NCI-H2171 treated with DMSO at 0.1 percent for 48 hours (cell line): ENCODE data around the gene RAB13.

Experiments used
- DNase-seq: peaks from one replicate; lab custom pipeline; 2025; lab: John Stamatoyannopoulos, UW

Gene RAB13

DNA sequence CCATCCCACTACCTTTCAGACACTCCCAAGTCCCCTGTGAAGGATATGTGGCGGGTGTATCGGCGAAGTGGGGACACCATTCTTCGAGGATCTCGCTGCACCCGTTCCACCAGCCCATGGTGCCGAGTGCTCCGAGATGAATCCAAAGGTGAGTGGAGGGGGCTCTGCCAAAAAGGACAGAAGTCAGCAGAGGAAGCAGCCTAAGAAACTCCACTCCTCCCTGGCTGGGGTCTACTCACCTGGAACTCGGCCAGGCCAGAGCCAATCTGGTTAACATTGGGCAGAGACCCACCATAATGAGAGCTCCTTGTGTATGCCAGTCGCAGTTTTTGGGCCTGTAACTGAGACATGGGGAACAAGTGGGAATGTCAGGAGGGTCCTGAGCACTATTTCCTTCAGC, 31.3 kb downstream of the RAB13 start:
- no peak for DNase-seq

DNA sequence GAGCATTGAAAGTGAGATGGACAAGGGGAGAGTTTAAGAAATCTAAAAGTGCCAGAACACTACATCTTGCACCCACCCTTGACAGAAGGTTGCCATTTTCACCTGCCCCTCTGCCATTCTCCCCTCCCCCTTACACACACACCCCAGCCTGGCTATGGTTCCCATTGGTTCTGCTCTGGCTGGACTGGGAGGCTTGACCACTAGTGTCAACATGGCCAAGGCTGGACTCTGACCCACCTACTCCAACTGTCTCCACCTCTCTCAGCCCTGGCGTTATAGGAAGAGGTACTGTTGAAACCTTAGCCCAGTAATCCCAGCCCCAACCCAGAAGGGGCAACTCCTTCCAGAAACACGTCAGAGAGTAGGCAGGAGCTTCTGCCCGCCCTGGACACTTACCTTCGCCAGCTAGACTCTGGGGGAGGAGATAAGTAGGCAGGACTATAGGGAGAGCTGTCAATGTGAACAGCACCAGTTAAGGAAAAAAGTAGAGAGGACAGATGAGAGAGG, 32.2 kb downstream of the RAB13 start:
- DNase-seq = no peak

DNA sequence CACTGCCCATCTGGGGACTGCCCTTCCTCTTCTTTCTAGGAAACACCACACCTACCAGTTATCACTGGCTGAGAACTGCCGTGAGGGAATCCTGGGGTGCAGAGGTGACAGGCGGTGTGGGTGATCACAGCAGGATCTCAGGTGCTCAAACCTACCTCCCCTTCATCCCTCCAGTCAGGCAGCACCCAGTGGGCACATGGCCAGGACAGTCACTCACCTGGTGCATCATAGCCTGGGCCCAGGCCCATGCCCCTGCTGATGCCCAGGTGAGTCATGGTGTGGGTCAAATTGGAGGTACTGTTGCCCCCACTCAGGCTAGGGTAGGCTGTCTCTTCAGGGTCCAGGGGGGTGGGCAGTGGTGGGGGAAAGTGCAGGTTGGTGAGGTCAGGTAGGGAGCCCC, 34.3 kb downstream of the RAB13 start:
- DNase-seq = no peak

DNA sequence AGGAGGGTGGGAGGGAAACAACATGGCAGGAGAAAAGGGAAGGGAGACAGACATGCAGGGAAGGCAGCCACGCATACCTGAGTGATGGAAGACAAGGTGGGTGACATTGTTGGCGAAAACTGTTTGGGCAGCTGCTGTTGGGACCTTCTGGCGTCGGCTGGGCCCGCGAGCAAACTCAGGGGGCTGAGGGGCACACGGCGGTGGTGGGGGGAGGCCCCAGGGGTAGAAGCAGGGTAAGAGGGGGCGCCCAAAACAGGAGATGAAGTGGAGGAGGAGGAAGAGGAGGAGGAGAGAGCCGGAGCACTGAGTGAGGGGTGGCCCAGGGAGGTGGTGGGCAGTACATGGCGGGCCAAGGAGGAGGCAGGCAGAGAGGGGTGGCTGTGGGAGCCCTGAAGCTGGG, 35.0 kb downstream of the RAB13 start:
- DNase-seq = no peak

DNA sequence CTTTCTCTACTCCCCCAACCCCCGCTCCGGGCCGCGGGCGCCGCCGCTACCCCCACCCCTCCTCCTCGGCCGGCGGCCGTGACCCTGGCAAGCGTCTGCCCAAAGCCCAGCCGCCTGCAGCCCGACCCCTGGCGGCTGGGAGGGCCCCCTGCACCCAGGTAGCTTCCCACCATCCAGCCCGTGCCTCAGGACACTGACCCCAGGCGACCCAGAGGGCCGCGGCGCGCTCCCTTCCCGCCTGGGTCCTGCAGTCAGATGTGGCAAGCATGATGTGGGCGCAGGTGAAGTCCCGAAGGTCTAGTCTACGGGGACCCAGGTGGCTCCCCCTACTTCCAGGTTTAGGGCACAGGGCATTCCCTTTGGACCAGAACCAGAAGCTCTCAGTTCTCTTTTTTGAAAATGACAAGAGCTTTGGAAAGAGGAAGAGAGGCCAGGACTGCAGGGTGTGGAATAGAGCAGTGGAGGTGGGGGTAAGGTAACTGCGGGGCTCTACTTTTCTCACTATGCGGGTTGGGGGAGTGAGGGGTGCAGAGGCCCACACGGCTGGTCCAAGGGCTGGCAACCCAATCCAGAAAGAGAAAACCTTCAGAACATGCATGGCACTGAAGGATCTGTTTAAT, 39.4 kb downstream of the RAB13 start, which contains the start of gene DENND4B:
Gene DENND4B (minus strand): TSS at position 97 of the 620 bp plus-strand sequence. CDS start 2,344 bp downstream, outside the sequence.
- DNase-seq = peak; percentile 62

DNA sequence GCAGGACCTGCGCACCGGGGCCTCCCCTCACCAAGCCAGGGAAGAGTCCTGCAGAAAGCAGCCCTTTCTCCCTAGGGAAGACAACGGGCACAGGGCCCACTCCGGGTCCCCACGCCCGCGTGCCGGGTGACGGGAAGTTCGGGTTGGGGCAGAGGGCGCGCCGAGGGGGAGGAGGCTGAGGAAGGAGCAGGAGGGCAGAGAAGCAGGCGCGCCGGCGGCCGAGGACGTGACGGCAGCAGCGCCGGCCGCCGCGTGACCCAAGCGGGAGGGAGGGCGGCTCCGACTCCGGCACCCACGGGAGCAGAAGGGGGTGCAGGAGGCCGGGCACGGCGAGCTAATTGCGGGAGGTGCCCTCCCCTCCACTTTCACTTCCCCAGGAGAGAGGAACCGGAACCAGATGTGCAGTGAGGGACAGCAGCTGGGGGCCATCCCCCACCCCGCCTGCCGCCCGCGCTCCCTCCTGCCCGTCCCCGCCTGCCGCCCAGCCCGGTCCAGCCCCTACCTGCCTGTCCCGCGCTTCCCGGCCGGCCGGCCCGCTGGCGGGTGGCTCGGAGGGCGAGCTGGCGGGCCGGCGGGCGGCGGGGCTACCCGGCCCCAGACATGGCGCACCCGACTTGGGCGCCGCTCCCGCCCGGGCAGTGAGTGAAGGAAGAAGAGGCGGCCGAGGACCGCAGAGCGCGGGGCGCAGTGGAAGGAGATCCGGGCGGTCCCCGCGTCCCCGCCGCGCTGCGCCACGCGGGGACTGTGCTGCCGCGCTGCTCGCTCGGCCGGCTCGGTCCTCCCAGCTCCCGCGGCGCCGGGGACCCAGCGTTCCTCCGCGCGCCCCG, 40.1 kb downstream of the RAB13 start:
- DNase-seq = peak; percentile 51

DNA sequence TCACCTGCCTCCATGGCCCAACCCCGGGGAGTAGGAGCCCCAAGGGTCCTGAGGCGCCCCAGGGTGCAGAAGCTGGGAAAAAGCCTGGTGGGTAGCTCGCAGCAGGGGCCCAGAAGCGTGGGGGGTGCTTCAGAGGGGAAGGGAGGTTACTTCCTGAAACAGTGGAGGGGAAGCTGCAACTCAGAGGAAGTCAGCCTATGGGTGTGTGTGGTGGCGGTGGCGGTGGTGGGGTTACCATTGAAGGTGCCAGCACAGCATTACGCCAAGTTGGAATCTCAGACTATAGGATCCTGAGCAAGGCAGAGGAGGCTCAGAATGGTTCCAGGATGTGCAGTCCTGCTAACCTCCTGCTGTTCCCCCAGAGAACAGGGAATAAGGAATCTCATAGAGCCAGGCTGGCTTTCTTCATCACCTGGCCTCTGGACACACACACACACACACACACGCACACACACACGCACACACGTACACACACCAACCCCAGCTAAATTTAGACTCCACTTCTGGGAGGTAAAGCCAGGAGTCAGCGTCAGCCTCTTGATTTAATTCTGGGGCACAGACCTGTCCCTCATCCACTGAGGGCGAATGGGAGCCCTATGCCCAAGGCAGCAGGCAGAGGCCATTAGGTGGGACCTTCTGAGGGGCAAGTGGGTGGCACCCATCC, 40.9 kb downstream of the RAB13 start:
- DNase-seq = peak; percentile 51

DNA sequence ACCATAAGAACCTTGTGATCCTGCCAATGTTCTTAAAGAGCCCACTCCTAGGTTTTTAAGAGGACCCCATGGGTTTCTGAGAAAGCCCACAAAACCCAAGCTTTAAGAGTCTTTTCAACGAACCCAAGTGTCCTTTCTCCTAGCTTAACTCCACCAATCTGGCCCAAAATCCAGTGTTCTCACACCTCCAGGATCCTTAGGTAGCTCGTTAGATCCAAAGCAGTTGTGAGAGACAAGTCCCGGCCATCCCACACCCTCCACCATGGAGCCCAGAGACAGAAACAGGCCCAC, 41.4 kb downstream of the RAB13 start:
- no peak for DNase-seq

DNA sequence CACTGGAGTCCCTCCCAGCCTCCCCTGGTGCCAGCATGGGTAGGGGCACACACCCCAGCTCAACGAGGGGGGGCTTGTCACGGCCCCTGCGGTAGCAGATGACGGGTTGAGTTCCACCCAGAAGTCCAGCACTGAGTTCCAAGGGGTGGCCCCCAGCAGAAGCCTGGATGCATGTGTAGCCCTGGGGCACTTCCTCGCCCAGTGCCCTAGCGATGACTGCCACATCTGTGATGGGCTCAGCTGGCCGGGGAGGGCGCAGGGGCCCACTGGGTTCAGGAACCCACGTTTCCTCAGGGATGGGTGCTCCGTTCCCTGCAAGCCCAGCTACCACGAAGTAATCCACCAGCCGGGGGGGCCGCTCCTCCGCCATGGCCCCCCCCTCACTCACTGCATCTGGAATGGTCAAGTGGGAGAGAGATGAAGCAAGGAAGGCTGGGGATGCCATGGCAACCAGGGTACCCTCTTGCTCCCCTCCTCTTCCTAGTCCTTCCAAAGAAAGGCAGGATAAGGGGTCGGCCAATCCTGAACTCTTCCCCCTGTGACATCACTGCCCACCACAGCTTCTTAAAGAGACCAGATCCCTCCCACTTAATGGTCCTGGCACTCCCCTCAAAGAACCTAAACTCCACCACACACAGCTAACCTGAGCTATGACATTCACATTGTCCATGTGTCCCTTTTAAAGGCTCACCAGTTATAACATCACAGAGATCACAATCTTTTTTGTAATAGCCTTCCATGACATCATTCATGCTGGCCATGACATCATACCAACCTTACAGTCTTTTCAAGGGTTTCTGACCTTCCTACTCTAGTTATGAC, 41.9 kb downstream of the RAB13 start:
- no peak for DNase-seq

DNA sequence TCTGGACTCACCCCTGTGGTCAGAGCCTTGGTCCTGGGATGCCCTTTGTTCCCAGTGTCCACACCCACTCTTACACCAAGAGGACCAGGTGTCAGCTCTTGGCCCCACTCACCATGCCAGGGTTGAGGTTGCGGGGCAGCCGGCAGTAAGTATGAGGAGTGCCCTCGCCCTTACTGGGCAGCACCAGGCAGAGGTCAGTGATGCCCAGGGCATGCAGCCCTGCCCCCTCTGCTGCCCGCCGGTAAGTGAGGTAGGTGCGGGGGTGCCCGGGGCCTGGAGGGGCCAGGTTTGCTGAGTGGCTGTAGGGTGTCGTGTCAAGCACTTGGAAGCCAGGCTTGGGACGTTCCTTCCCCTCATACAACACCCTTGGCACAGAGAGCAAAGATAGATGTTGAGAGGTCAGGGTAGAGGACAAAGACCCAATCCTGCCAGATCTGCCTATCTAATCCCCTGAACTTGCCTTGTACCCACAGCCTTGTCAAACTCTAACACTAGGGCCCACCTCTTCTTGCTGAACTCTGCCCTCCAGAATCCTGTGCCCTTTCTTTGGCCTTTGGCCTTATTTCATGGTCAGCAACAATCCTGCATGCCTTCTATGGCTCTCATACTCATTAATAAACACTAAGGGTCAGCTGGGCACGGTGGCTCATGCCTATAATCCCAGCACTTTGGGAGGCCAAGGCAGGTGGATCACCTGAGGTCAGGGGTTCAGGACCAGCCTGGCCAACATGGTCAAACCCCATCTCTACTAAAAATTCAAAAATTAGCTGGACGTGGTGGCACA, 43.2 kb downstream of the RAB13 start:
- DNase-seq = no peak

DNA sequence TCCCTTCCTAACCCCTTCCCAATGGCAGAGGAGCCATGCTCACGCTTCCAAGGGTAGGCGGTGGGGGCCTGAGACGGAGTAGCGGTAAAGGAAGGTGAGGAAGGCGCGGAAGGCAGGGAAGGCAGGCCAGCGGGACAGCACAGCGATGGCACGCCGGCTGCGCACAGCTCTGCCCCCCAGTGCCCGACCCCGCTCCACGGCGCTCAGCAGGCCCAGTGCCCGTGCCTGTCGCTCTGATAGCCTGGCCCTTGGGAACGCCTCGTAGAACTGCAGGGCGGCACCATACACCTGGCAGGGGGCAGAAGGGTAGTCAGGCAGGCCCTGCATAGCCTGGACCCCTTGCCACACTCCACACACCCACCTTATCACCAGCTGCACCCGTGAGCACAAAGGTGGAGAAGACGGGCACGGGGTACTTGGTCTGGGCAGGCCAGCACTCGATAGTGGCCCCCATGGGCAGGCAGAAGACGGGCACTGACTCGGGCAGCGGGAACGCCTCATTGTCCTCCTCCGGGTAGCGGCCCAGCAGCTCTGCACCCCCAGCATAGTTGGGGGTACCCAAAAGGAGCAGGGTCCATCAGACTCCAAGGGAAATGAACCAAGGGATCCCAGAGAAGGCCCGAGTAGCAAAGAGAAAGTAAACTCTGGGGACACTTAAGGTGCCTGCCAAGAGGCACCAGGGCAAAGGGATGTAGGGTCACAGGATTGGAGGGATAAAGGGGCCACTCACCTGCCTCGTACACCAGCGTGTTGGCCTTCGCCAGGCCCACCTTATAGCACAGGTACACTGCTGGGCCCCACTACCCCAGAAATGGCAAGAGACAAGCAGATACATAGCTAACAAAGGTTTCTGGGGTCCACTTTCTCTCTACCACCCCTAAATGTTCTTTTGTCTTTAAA, 44.1 kb downstream of the RAB13 start:
- no peak for DNase-seq

DNA sequence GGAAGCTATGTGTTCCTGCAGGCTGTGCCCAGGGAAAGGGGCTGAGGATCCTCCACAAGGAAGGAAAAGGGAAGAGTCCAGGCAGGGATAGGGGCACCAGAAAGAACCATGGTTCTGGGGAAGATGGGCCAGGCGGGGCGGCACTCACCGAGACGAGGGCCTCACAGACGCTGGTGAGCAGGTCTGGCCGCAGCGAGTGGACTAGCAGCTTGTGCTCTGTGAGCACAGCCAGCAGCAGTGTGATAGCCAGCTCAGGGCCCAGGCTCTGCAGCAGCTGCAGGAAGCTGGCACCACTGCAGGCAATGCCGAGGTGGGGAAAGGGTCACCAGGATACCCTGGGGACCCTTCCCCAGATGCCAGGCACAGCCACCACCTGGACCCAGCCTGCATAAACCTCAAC, 45.4 kb downstream of the RAB13 start:
- DNase-seq = no peak

DNA sequence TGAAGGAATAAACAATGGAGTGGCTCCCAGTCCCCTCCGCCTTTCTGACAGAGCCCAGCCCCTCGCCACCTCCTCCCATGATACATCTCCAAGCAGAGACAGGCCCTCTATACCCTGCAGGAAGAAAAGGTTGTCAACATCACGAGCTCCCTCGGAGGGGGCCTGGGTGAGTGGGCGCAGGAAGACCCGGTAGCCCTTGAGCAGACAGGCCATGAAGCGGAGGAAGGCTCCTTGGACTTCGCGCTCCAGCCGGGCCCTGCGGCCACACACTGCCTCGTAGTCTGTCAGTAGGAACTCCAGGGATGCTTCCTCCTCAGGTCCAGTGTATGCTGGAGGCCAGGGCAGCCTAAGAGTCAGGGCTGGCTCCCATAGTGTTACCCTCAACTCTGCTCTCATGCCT, 46.7 kb downstream of the RAB13 start:
- DNase-seq = no peak

DNA sequence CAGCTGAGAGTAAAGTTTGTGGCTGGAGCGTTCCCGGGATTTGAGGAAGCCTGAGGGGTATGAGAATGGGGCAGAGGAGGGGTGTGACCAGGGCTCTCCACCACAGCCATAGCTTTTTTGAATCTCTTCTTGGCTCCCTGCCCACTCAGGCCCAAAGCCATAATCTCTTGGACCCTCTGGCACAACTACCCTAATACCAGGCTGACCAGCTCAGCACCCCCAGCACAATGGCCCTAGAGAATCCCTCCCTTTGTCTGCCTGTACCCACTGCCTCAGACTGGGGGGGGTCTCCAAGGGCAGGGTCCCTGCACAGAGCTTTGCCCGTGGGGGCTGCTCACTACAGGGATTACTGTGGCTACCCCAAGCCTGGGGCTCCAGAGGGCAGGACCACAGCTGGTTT, 47.1 kb downstream of the RAB13 start:
- no peak for DNase-seq

DNA sequence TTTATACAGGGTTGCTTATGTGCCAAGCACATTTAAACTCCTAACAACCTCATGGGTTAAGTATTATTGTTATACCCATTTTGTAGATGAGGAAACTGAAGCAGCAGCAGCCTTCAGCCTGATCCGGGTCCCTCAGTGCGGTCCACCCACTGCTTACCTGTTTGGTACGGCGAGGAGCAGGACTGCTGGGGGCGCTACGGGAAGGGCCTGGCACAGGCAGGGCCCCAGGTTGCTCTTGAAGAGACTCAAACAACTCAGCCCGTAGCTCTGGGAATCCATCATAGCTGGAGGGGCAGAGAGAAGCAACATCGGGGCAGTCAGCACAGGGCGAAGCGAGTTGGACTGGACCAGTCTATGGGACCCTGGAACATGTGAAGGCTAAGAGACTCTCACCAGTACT, 48.8 kb downstream of the RAB13 start:
- no peak for DNase-seq

DNA sequence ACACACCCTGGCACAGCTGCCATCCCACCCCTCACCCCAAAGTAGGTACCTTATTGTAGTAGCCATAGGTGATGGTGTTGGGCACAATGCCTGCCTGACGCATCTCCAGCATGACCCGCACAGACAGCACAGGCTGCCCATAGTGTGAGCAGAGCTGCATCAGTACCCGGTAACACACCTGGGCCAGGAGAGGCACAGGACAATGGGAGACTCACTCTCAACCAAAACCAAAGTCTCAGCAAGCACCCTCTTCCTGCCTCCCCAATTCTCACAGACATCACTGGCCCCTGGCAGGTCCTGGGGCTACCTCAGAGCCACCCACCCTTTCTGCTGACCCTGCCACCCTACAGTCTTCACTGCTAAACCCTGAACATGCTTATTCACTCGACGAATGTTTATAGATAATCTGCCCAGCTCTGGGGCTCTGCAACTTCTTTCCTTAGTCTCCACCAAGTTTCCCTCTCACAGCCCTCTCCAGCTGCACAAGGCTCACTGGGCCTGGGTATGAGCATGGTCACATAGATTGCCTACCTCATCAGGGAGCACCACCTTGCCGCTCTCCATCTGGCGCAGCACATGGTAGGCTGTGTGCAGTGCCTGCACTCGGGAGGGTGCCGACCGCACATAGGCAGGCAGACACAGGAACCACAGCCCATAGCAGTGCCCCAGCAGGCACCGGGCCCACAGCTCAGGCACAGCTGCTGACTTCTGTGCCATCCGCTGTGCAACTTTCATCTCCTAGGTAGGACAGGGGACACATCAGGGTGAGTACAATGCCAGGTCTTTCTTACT, 49.9 kb downstream of the RAB13 start:
- DNase-seq = no peak

DNA sequence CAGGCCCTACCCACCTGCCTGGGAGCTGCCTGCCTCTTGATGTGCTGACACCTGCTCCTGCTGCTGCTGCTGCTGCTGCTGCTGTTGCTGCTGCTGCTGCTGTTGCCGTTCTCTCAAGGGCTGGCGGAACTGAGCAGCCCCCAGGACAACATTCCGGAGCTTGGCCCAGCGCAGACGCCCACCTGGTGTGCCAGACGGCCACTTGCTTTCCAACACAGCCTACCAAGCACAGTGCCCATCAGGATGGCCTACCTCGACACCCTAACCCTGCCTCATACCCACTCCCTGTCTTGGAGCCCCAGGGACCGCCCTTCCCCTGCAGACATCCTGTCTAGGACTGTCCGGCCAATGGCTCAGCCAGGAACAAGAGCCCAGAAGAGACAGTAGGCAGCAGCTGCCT, 51.4 kb downstream of the RAB13 start:
- no peak for DNase-seq

DNA sequence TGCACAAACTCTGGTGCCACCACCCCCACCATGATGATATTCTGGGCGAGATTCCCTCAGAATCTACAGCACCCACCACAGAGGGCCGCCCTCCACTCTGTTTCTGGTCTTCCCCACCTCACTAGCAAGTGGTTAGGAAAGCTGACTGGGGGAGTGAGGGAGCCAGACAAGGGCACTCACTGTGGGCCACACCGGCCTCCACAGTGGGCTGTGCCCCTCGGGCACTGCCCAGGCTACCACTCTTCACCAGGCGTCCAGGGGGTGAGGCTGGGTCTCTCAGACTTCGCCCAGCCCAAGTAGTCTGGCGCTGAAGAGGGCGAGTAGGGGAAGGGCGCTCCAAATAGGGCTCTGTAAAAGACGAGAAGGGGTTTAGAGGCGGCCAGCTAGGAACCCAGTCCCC, 52.2 kb downstream of the RAB13 start:
- DNase-seq = no peak

DNA sequence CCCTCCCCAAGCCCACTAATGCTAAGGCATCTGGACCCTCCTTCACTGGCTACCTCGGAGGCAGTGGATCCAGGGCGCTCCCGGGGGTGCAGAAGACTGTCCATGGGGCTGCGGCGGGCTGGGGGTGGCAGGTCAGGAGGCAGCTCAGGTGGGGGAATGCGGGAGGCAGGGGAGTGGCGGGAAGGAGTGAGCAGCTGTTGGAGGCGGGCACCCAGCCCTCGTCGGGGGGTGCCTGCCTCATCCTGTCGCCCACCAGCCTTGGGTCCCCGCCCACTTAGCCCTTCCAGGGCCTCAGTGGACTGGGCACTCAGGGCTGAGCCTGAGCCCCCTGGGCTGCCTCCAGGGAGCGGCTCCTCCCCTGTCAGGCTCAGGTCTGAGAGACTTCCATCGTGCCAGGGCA, 52.7 kb downstream of the RAB13 start:
- DNase-seq = no peak
